H54 (cell line): Measurements from ENCODE around the gene UFC1.

Experiments
- DNase-seq: peaks from one replicate; pipeline ENCODE4 v3.0.0; 2011; ENCODE audit warnings: low spot score, mixed read lengths; ENCODE audit not compliant: insufficient read length
- FAIRE-seq: peaks from 3 replicates; lab custom pipeline; 2011; peaks lifted over from hg19 to GRCh38; lab: Jason Lieb, UNC
- POLR2A ChIP-seq: IDR thresholded peaks from 2 replicates; pipeline ENCODE4 v1.6.1; 2011; ENCODE audit warnings: low read depth, mild to moderate bottlenecking, low read length

UFC1 gene

DNA sequence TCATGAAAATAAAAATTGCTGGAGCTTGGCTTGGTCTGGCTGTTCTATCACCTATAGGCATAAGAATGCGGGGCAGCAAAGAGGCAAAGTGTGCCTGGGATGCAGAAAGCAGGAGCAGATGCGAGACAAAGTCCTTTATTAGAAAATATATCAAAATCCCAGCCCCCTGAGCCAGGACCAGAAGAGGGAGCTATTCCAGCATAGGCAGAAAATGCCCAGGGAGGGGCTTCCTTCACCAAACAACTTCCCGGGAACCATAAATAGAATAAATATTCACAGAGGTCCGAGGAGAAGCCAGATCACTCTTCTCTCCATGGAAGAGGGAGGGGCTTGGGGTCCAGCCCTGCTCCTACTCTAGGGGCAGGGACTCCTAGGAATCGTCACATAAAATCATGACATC, 17.4 kb downstream of the UFC1 start:
- FAIRE-seq (no peak), DNase-seq (no peak)
- TF ChIP-seq POLR2A = no peak

DNA sequence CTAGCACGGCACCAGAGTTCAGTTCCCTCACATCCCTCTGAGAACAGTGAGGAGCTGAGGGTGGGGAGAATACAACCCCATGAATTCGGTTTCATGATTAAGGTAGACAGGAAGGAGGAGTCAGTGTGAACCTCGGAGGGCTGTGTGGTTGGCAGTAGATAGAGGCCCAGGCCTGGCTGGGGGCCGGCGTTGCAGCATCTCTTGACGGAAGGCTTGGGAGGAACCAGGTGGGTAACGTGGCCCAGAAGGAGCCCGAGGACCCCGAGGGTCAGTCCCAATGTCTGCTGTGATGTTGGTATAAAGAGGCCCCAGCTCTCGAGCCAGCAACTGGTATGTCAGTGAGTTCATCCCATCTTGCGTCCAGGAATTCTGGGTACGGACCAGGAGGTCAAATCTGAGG, 17.9 kb downstream of the UFC1 start:
- TF ChIP-seq POLR2A = no peak
- FAIRE-seq = no peak
- DNase-seq = no peak

DNA sequence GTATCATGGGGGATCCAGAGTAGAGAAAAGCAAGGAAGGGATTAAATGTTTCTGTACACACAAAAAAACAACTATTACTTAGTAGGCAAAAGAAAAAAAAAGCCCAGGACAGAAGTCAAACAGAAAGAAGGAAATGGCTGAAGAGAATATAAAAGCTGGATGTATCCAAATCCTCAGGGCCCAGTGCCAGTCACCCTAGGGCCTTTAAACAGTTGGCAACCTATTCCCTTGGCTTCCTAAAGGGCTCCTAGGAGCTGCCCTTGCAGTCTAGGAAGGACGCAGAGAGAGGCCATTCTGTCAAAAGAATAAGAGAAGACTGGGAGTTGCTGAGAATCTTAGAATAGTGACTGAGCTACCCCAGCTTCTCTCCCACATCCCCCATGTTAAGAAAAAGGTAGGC, 18.6 kb downstream of the UFC1 start:
- TF ChIP-seq POLR2A = no peak
- DNase-seq (no peak), FAIRE-seq (no peak)

DNA sequence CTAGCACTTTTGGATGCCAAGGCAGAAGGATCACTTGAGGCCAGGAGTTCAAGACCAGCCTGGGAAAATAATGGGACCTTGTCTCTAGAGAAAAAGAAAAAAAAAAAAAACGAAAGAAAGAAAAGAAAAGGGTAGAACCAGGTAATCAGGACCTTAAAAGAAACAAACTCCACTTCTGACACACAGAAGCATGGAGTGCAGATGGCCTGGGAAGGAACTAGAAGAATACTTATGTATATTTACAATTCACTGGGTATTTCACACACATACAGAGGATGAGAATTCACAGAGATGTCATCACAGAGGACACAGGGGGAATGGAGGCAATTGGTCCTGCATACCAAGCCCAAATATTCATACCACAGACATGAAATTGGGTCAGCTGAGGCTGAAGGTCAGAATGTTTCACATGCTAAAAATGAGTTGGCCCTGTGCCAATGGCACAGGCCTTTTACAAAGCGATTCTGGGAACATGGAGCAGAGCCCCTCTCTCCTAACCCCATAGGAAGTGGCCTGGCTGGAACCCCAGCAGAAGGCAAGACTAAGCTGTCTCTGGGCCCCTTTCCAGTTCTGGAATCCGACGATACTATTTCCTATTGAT, 19.1 kb downstream of the UFC1 start:
- TF ChIP-seq POLR2A = no peak
- FAIRE-seq (no peak), DNase-seq (no peak)

DNA sequence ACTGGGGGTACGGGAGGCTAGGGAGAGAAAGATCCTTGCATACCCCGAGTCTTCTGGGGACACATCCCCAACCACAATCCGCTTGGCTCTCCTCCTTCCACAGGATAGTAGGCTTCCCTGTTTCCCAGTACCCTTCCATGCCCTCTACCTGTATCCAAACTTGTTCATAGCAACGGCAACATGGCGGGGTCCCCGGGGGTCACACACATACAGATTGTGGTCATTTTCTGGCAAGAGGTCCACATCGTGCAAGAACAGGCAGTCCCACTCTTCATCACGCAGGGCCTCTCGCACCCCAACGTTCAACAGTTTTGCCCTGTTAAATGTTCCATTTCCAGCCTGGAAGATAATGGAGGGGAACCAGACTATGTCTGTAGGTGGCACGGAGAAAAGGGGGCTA, 19.9 kb downstream of the UFC1 start:
- no peak for TF ChIP-seq POLR2A
- no peak for DNase-seq
- no peak for FAIRE-seq

DNA sequence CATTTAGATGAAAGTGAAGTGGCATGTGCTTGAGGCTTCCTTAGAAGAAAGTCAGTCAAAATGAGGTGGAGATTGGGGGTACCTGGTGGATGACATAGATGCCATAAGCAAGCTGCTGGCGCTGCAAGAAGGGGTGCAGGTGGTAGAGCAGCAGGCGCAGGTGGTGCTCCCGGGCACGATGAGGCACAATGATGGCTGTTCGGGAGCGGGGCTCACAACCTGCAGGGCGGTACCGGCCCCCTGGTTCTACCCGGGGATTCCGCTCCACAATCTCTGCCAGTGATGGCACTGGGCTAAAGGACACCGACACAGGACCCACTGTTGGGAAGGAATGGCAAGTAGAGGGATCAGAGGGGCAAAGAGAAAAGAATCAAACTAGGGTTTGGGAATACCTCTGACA, 21.1 kb downstream of the UFC1 start:
- FAIRE-seq (no peak), DNase-seq (no peak)
- no peak for TF ChIP-seq POLR2A

DNA sequence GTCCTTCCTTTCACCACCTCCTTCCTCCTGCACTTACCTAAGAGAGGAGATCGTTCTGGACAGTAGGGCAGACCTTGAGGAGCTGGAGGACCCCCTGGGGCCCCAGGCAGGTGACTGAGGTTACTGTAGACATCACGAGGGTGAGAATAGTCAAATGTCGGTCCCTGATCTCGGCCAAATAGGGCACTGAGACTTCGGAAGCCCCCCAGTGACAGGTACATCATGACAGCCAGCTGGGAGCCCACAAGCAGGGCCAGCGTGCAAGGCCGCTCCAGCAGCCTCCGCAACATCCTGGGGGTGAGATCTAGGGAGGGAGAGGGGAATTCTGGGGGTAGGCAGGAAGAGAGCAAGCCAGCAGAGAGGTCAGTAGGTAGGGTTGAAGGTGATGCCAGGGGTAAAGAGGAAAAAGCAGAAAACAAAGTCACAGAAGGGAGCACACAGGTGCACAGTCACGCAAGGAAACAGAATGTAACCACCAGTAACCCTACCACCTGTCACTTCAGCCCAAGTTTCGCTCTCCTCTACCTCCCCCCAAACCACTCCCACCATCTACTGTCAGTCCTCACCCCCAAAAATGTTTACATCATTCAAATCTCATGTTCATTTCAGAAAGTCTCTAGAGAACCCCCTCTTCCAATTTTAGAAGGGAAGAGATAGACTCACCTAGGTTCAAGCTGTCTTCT, 22.1 kb downstream of the UFC1 start:
- no peak for FAIRE-seq
- TF ChIP-seq POLR2A = no peak
- DNase-seq = no peak

DNA sequence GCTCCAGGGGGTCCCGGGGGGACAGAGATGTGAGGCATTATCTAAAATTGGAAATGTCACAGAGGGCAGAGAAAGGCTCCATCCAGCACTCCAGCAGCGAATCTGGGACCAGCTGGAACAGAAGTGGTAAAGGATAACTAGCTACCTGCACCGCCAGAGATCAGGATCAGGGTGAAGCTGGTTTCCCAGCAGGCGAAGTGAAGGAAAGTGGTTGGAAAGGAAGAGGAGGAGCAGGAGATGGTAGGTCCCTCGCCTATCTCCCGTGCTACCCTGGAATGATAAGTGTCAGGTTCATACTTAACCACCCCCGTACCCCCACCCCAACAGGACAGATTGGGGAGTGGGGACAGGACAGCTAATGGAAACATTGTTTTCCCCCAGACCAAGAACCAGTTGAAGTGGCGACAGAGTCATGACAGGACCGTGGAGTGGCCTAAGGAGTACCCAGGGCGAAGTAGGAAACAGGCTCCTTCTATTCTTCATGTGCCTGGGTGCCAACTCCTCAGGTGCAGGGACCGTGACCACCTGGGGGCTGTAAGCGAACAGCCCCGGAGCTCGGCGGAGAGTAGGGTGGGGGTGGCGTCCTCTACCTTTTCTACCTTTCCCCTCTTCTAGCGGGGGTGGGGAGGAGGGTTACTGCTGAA, 22.8 kb downstream of the UFC1 start:
- TF ChIP-seq POLR2A = no peak
- no peak for FAIRE-seq
- DNase-seq = no peak

DNA sequence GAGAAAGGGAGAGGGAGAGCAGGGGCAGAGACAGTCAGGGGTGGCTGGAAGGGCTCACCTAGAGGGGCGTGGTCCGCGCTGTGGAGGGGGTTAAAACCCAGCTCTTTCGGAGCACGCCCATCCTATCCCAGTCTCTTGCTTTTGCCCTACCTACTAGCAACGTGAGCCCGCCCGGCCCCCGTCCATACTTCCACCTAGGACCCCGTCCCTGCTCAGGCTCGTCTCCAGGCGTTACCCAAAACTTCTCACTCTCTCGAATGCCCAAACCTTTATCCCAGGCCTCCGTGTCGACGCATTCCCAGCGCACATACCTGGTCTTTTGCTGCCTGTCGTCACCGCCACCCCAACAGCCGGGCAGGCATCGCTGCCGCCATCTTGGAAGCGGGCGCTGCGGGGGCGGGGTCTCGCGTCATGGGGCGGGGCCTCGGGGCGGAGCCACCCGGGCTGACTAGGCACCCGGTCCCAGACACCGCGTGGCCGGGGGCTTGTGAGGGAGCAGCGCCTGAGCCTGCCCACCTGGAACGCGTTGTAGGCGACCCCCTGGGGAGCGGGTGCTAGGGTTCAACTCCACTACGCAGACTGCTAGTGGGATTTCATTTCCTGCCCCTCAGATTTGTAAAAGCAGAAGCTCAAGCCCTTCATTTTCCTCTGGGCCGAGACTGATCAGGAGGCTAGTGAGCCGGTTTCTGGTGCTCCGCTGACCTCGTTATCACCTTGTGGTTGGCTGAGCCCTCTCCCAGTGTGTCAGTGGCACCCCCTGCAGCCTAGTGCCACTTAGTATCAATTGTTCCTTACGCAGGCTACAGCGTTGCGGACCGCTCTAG, 23.5 kb downstream of the UFC1 start, which contains the start of gene B4GALT3:
Gene B4GALT3 (minus strand): TSS at position 396 of the 824 bp plus-strand sequence. CDS start 1,447 bp downstream, outside the sequence.
- TF ChIP-seq POLR2A = peak; percentile 98
- DNase-seq (peak; percentile 88), FAIRE-seq (no peak)

DNA sequence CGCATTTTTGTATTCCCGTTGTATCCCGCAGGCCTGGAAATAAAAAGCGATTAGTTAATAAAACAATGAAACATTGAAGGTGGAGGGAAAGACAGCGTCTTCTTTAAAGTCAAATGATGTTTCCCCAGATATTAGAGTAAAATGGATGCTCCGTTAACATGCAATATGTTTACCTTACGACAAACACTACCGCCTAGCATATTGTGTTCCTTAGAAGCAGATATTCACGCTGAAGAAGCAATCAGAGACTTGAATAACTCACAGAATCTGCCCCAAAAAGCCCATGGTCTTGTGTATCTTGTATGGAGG, 24.1 kb downstream of the UFC1 start:
- no peak for TF ChIP-seq POLR2A
- FAIRE-seq = no peak
- no peak for DNase-seq

DNA sequence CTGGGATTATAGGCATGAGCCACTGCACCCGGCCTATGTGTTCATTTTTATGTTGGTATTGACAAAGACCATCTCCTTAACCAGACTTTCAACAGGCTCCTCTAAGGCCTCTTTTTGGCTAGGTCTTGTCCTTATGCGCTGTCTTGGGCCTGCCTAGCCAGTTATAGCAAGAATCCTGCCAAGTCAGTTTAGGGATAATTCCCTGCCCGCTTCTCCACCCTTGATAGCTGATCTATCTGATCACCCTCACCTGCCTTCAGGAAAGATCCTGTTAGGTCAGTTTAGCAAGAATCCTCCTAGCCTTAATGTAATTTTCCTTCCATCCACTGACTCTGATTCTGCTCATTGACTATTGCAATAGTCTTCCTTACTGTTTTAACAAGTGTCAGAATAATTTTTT, 25.9 kb downstream of the UFC1 start:
- no peak for FAIRE-seq
- TF ChIP-seq POLR2A = no peak

DNA sequence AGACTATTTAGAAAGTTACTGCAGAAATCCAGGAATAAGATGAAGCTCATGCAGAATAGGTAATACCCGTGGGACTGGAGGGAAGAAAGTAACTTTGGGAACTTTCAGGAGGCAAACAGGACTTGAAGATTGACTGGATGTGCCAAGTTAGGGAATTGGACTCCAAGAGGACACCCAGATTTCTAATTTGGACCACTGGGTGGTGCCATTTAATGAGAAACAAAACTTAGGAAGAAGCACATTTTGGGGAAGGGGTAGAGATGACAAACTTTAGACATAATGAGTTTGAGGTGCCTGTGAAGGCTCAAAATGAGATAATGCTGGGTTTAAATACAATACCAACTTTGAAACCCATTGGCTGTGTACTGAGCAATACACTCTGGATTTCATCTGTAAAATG, 26.9 kb downstream of the UFC1 start:
- FAIRE-seq = no peak
- DNase-seq = no peak

More for the DNA sequence above, 25.9 kb downstream of the UFC1 start:
- DNase-seq = no peak

DNA sequence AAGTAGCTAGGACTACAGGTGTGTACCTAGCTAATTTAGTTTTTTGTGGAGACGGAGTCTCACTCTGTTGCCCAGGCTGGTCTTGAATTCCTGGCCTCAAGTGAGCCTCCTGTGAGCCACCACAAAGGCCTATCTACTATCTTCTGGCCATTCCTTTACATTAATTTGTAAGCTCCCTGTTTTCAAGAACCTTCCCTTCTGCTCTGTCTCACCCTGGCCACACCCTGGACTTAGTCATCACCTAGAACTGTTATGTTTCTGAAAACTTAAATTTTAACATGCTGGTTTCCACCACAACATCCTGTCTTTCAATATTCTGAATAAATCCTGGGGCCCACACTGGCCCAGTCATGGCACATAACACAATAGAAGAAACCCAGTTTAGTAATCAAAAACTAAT, 28.4 kb downstream of the UFC1 start:
- DNase-seq = peak; percentile 44
- TF ChIP-seq POLR2A = no peak
- FAIRE-seq = no peak

More for the DNA sequence above, 26.9 kb downstream of the UFC1 start:
- TF ChIP-seq POLR2A = no peak

DNA sequence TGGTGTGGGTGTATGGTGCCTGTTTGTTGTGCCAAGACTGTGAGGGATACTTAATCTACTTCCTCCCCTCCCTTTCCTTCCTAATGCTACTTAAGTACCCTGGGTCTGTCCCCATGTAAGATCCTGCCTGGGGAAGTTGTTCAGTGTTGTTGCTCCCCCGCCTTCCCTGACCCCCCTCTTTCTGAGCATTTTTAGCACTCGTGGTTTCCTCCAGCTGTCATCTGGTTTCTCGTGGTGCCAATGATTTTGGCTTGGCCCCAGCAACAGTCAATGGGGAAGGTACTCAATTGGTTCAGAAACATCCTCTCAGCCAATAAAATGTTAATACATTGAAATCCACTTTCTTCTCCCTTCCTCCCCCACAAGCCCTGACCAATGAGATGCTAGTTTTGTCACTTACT, 31.5 kb downstream of the UFC1 start:
- FAIRE-seq (no peak), DNase-seq (peak; percentile 38)
- no peak for TF ChIP-seq POLR2A
